ENCODE data around the gene NUP93. TPM values are rescaled to one million over a fixed set of nuclear protein-coding genes. Genes with fewer than 3 reads are reported as not detected.

NUP93 gene
- total and polyA plus RNA-seq, 9 of the 15 experiments (the other 6 are each of a cell fraction or from before 2014, with no cell fraction given), result 92.0 to 162 (median 121) TPM

- Histone ChIP-seq H4K20me1 (replicated peaks; ENCODE audit: control insufficient read depth, insufficient read depth, low read length) (no peaks in the 10 kb centered on the region; the same call in 1 of the 2 replicates), H3K36me3 (ENCODE audit: control insufficient read depth, insufficient read depth, low read length) (no peaks in the 10 kb centered on the region), H3K27me3 (ENCODE audit: control insufficient read depth in 2 of 2, insufficient read depth in 2 of 2, low read length in 2 of 2) (peaks cover 0 to 8% of the 10 kb centered on the region in 2 experiments; a peak in 1 of 5 replicates), H3K79me2 (ENCODE audit: control insufficient read depth, insufficient read depth, low read length) (no peaks in the 10 kb centered on the region), H3K9ac (ENCODE audit: insufficient read depth in 1 of 2, low read depth in 2 of 2, low read length in 2 of 2) (no peak overlapping the region), H3K4me3 (no peak overlapping the region), H3K4me1 (replicated peaks in 1 of 2; ENCODE audit: control insufficient read depth in 2 of 2, insufficient read depth in 2 of 2, low read length in 2 of 2) (0 out of 5 replicates have a peak, but pooled peaks cover 0 to 2% of the 10 kb centered on the region in 2 experiments), H3K9me1 (ENCODE audit: control insufficient read depth, insufficient read depth, low read length) (no peaks in the 10 kb centered on the region), H3K27ac (ENCODE audit: extremely low read depth, low read depth, low read length) (no peak overlapping the region), H2AFZ (ENCODE audit: low read depth, low read length) (no peak overlapping the region), H3K4me2 (ENCODE audit: insufficient read depth, low read length) (no peak overlapping the region), H3K9me3 (replicated peaks; ENCODE audit: control insufficient read depth, insufficient read depth, low read depth, low read length) (no peaks in the 10 kb centered on the region)
- no peak for DNase-seq (ENCODE audit: extremely low read depth in 1 of 4, low spot score in 3 of 4)
- POLR2A ChIA-PET, result interaction anchor here (0.6 to 1.8 kb wide), 5 partner anchors 20 to 463 kb away, joined by 3 to 8 read pairs (median 3); no protein-coding TSS in a partner anchor
- no TSS peak for BruUV-seq (replicated peaks)
- intact Hi-C loops (cut with micrococcal nuclease) (no loop called here), in situ Hi-C loops (cut with MboI) (no loop called here)
- WGBS (ENCODE audit: insufficient coverage, low coverage, missing lambda C conversion rate), result 20% methylated on average over 5 of the region's 6 CpGs
- CTCF ChIA-PET (ENCODE audit: low intra/inter-chr PET ratio), result no interaction called here
- TF ChIP-seq ZNF561 (CRISPR knock-in tag; conservative IDR thresholded peaks at IDR 0.05) (no peak), ZNF3 (CRISPR knock-in tag; IDR thresholded peaks at IDR 0.05) (no peak), HNRNPK (IDR thresholded peaks at IDR 0.05; ENCODE audit: low read depth, low read length, poor library complexity, severe bottlenecking) (no peak), ZNF518B (CRISPR knock-in tag; IDR thresholded peaks at IDR 0.05) (no peak), BCL6 (CRISPR knock-in tag; IDR thresholded peaks at IDR 0.05) (no peak), HDAC8 (tag; IDR thresholded peaks at IDR 0.05) (no peak), SIN3A (IDR thresholded peaks at IDR 0.05; ENCODE audit: borderline replicate concordance in 2 of 2, control insufficient read depth in 1 of 2, low read depth in 2 of 2, low read length in 2 of 2) (no peak), TEAD1 (CRISPR knock-in tag; IDR thresholded peaks at IDR 0.05) (no peak), MAFG (tag; conservative IDR thresholded peaks at IDR 0.05) (no peak)
- no peak for ATAC-seq
- FAIRE-seq, result no peak
Measured at GRCh38 chr16:56856876-56857447, 127.0 kb downstream of the NUP93 start.

Measured in K562 (cell line).